Stimulated activated CD4-positive, alpha-beta T cell treated with anti-CD3 and anti-CD28 coated beads, Interleukin-12 subunit alpha, Interleukin-12 subunit beta, amount 100 ng/mL, for 48 hours (primary cell): Measurements from ENCODE around the gene CCDC7.
"Not testable (repeated sequence)": the region's sequence is repeated elsewhere in the genome, so short reads cannot be mapped to it uniquely, and the experiment has no call there.

Source experiments
- DNase-seq, 3 donors: peaks; one replicate each; pipeline ENCODE4 v3.0.0-alpha.2; 2020; ENCODE audit warnings: low read depth in 2 of 3, low spot score in 1 of 3

Gene CCDC7

DNA sequence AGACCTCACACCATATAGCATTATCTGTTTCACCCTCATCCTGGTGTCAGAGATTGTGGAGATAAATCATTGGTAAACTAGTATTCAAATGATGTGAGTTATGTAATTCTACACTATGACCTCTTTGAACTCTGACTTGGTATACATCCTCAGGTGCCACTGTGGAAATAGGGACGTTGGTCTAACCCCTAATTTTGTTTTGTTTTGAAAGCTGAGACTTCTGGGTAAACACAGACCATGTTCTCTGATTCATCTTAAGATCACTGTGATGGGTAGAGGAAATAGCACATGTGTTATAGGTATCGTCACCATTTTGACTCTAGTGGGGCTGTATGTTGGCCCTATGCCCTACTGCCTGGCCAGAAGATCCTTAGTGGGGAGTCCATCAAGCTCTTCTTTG is 241.6 kb downstream of the CCDC7 start:
- DNase-seq: no peak

DNA sequence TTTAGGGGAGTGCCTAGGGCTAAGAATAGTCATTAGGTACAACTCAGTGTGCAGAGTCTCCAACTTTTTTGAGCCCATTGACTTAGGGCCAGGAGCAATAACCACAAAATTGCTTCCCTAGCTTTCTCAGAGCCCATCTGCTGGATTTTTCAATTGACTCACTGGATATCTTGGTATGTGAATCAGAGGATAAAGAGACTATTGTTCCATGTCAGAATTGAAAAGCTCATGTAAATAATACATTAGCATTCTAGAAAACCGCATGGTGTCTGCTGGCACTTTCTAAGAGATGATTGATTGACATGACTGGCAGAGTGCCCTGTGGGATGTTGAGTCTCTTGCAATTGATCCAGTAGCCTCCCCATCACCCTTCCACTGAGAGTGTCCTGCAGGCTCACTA is 246.2 kb downstream of the CCDC7 start:
- DNase-seq: no peak

DNA sequence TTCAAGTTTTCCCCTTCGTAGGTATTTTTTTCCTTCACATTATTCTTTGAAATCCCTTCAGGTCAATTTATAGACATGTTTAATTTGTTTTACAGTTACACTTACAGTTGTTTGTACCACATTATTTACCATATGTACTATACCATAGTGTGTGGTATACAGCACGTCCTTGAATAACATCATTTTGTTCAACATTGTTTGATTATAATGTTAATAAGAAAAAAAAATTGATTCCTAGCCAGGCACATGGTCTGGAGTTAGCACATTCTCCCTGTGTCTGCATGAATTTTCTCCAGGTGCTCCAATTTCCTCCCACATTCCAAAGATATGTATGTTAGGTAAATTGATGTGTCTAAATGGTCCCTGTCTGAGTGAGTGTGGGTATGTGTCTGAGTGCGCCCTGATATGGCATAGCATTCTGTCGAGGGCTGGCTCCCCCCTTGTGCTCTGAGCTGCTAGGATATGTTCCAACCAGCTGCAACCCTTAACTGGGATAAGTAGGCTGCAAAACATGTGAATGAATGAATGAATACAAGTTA is 247.6 kb downstream of the CCDC7 start:
- no peak for DNase-seq

DNA sequence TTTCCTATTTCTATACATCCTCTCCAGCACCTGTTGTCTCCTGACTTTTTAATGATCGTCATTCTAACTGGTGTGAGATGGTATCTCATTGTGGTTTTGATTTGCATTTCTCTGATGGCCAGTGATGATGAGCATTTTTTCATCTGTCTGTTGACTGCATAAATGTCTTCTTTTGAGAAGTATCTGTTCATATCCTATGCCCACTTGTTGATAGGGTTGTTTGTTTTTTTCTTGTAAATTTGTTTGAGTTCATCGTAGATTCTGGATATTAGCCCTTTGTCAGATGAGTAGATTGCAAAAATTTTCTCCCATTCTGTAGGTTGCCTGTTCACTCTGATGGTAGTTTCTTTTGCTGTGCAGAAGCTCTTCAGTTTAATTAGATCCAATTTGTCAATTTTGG is 253.7 kb downstream of the CCDC7 start:
- not testable (repeated sequence) for DNase-seq

DNA sequence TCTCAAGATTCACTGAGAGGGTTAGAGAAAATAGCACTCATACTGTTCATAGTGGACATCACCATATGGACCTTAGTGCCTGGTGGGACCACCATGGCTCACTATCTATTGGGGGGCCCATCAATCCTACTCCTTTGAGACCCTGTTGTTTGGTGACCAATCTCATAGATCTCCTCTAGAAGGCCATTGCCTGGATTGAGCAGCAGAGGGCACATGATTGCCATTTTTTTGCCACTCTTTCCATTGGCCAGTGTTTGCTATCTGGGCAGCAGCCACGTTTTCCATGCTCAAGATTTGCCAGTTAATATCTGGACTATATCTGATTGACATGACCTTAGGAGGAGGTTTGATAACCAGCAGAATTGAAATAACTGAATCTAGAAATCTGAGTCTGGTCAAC is 267.6 kb downstream of the CCDC7 start:
- DNase-seq: no peak

DNA sequence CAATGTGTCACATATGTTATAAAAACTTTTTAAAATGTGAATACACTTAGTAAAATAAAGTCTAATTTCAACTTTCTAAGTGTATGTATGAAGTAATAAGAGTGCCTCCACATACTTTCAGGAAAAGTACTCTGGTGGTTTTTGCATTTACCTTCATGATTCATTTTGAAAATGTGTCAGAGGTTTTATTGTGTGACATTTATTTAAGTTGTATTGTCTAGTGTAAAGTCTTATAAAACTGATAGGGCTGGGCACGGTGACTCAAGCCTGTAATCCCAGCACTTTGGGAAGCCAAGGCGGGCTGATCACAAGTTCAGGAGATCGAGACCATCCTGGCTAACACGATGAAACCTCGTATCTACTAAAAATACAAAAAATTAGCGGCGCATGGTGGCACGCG is 285.6 kb downstream of the CCDC7 start:
- no peak for DNase-seq

DNA sequence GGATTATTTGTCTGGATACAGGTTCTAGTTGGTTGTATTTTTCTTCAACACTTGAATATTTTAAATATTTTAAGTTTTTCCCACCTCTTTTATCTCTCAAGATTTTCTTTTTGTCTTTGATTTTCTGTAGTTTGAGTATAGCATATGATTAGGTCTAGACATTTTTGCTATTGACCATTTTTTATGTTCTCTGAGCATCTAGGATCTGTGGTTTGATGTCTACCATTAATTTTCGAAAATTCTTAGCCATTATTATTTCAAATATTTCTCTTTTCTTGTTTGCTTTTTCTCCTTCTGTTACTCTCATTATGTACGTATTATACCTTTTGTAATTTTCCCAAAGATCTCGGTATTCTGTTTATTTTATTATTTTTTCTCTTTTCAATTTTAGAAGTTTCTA is 293.0 kb downstream of the CCDC7 start:
- no peak for DNase-seq

DNA sequence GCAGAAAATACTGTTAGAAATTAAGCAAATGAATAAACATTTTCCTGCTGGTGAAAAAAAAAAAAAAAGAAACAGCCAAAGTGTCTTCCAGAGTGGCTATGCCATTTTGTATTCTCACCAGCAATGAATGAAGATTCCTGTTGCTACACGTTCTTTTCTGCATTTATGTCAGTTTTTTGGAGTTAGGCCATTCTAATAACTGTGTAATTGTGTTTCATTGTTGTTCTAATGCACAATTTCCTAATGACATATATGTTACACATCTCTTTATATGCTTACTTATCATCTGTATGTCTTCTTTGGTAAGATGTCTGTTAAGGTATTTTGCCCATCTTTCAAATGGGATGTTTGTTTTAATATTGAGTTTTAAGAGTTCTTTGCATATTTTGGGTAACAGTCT is 298.4 kb downstream of the CCDC7 start:
- no peak for DNase-seq

DNA sequence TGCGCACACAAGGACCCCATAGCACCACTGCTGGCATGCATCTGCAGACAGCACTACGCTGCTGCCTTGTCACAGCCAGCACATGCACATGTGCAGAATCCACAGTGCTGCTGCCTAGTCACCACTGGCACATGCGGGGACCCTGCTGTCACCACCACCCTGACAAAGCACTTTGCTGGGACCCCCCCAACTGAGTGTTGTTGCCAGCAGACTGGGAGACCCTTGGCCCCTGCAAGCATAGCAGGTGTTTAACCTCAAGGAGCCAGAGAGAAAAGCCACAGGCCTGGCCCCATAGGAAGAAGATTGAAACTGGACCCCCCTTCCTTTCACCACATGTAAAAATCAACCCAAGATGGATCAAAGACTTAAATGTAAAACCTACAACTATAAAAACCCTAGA is 300.9 kb downstream of the CCDC7 start:
- DNase-seq: no peak

DNA sequence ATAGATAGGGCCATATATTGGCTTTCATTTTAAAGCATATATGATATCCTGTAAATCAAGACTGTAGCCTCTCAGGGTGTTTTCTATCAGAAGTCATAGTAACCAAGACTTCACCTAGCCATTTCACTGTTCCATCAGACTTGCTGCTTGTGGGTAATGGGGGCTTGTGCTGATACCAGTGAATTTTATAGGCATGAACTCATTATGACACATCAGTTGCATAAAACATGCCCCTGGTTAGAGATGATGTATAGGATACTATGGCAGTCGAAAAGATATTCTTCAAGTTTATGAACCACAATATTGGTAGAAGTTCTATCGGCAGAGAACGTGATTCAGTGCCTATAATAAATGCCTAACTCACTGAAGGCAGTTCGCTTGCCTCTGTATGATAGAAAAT is 305.6 kb downstream of the CCDC7 start:
- DNase-seq: no peak

DNA sequence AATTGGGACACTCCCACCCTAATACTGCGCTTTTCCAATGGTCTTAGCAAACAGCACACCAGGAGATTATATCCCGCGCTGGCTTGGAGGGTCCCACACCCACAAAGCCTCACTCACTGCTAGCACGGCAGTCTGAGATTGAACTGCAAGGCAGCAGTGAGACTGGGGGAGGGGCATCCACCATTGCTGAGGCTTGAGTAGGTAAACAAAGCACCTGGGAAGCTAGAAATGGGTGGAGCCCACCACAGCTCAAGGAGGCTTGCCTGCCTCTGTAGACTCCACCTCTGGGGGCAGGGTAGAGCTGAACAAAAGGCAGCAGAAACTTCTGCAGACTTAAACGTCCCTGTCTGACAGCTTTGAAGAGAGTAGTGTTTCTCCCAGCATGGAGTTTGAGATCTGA is 309.0 kb downstream of the CCDC7 start:
- not testable (repeated sequence) for DNase-seq

DNA sequence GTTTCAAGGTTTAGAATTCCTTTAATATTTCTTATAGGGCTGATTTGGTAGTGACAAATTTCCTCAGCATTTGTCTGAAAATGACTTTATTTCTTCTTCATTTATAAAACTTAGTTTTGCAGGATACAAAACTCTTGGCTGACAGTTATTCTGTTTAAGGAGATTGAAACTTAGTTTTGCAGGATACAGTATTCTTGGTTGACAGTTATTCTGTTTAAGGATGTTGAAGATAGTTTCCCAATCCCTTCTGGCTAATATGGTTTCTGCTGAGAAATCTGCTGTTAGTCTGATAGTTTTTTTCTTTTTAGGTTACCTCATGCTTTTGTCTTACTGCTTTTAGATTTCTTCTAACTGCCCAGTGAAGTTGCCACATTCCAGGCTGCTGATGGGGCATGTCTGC is 325.3 kb downstream of the CCDC7 start:
- DNase-seq: no peak

DNA sequence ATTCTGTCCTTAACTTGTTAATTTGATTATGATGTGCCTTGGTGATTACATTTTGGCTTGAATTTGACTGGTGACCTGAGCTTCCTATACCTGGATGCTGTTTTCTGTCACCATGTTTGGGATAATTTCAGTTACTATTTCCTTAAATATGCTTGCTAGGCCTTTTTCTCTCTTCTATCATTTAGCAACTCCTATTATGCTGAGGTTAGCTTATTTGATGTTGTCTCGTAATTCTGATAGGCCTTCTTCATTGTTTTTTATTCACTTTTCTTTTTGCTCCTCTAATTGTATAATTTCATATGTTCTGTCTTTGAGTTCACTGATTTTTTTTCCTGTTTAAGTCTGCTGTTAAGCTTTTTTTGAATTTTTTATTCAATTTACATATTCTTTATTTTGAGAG is 327.2 kb downstream of the CCDC7 start:
- no peak for DNase-seq

DNA sequence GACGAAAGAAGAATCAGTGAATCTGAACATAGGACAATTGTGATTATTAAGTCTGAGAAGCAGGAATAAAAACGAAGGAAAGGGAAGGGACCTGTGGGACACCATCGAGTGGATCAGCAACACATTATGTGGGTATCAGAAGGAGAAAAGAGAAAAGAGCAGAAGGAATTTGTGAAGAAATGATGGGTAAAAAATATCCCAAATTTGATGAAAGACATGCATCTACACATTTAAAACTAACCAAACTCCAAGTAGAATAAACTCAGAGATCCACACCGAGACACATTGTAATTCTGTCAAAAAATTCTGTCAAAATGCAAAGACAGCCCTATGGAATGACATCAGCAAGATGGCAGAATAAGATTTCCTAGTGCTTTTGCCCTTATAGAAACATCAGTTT is 341.0 kb downstream of the CCDC7 start:
- DNase-seq: no peak

DNA sequence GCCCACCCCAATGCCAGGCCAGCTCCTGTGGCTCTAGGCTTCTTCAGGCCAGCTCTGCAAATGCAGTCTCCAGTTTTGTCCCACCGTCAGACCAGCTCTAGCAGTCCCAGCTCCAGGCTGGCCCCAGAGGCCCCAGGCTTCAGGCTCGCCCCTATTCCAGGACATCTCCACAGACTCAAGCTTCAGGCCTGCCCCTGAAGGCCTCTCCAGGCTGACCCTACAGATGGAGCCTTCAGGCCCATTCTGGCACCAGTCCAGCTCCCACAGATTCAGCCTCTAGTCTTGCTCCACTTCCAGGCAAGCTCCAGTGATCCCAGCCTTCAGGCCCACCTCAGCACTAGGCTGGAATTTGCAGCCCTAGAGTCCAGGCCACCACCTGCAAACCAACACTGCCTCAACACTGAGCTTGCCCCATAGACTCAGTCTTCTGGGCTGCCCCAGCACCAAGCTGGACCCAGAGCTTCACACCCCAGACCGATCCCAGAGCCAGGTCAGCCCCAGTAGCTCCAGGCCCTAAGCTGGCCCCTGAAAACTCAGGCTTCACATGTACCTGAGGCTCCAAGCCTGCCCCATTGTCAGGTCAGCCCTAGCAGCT is 341.8 kb downstream of the CCDC7 start:
- DNase-seq: no peak

DNA sequence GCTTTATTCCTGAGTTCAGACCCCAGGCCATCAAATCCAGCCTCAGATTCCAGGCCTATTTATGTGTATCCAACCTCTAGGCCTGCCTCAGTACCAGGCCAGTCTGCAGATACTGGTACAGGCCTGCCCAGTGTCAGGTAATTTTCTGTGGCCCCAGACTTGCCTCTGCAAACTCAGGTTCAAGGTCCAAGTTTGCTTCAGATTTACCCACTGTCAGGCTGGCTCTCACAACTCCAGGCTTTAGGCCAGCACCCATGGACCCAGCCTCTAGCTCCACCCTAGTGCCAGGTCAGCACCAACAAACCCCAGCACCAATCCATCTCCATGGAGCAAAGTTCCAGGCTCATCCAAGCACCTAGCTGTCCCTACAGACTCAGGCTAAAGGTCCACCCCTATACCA is 342.4 kb downstream of the CCDC7 start:
- DNase-seq: no peak

DNA sequence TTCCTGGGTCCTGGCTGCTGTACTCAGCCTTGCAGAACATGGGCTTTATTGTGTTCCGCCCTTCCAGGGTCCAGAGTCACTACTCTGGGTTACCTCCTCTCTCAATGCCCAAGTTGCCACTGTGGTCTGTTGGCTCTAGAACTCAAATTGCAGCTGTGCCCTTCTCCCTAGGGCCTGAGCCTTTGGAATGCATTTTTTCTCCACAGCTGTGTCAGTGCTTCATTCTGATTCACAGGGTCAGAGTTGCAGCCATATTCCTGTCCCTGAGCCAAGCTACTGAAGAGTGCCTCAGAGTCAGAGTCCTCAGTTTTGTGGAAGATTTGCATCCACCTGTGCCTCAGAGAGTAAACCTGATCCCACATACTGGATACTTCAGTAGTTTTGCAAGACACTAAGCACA is 344.5 kb downstream of the CCDC7 start:
- no peak for DNase-seq

DNA sequence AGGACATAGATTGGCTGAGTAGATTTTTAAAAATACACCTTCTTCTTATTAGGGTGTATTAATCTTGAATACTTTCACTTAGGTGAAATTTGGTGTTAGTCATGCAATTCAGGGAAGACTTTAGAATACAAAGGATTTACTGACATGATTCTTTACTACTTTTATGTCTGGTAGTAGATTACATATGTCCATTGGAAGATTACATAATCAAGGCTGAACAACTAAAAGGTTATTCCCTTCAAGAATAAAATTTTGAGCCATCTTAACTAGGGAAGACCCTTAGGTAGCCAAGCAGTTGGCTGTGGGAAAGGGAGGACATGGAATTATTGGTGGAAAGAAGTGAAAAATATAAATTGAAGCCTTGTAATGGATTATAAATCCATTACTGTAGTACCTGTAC is 347.1 kb downstream of the CCDC7 start:
- no peak for DNase-seq

DNA sequence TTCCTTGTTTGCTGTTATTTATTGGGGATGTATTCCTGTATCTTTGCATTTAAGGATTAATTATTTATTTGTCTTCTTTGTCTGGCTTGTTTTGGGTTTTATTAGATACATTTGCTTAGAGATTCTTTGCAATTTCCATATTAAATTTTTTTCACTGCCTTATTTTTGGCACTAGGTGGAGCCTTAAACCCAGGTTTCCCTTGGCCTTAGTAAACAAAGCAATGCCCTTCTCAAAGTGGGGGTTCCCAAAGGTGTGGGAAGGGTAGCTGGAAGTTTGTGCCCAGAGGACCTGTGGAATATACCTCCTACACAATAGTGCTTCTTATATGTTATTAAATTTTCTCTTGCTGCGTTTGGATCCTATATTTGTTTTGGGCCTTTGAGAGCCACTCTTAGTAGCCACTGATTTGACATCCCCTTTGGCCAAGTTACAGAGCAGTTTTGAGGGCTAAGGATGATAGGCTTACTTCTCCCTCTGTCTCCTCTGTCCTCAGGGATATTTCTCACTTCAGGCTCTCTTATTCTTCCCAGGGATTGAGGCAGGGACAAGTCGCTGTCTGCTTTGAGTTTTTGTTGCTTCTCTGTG is 349.8 kb downstream of the CCDC7 start:
- no peak for DNase-seq

DNA sequence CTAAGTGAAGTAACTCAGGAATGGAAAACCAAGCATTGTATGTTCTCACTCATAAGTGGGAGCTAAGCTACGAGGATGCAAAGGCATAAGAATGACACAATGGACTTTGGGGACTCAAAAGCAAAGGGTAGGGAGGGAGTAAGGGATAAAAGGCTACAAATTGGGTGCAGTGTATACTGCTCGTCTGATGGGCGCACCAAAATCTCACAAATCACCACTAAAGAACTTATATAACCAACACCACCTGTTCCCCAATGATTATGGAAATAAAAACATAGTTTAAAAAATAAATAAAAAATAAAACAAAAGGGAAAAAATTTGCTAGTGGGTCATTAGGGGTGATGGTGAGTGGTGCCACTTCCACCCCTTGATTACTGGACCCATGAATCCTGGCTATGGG is 351.5 kb downstream of the CCDC7 start:
- not testable (repeated sequence) for DNase-seq

DNA sequence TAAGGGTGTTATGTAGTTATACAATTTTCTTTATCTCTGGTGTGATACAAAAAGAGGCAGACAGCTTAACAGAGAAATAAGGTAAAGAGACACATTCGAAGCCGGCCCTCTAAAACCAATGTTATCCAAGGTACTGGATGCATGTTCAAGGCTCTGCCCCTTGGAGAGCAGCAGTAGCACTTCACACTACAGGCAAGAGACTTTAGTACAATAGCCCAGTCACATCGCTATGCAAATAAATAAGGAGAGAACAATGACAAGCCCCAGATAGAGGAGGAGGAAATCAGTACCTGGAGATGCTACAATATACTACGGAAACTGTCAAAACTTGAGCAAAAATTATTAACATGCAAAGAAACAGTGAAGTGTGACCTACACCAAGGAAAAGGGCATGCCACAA is 401.0 kb downstream of the CCDC7 start:
- DNase-seq: no peak

DNA sequence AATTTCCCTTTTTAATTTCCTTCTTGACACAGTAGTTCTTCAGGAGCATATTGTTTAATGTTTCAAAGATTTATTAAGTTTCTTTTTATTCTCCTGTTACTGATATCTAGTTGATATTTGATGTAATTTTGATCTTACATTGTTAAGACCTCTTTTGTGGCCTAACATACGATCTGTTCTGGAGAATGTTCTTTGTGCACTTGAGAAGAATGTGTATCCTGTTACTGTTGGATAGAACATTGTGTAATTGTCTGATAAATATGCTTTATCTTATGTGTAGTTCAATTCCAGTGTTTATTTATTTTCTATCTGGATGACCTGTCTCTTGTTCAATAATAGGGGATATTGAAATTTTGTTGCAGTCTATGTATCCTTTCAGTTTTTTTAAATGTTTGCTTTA is 405.4 kb downstream of the CCDC7 start:
- DNase-seq: no peak

DNA sequence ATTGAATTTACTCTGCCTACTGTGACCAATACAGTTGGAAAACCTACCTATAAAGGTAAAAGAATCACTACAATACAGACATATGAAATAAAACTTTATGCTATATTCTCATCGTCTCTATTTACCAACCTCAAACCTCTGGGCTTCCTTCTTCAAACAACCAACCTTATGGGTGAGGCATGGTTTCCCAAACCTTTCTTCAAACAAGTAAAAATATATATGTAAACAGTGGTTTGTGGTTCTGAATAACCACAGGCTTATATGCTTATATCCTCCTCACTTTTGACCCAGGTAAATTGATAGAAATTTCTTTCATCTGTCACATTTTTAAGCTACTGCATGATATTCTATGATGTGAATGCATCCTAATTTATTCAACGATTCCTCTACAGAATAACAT is 408.5 kb downstream of the CCDC7 start:
- DNase-seq: no peak
